Neural cell (in vitro differentiated cells): ENCODE measurements around the gene PRICKLE2.

Source experiments
- POLR2AphosphoS5 ChIP-seq: IDR thresholded peaks from 2 replicates; pipeline ENCODE4 v1.6.1; 2012
- RAD21 ChIP-seq: fragments of 450-650 bp; conservative IDR thresholded peaks from 2 replicates; pipeline ENCODE4 v1.6.1; 2014; ENCODE audit warnings: antibody characterized with exemption, mild to moderate bottlenecking, moderate library complexity
- TF ChIP-seq, protein P1 (sequence below): fragments of 450-650 bp; IDR thresholded peaks from 2 replicates; pipeline ENCODE4 v1.5.1; 2014; ENCODE audit warnings: antibody characterized with exemption, mild to moderate bottlenecking, moderate library complexity; ENCODE audit not compliant: poor library complexity, severe bottlenecking

DNA sequence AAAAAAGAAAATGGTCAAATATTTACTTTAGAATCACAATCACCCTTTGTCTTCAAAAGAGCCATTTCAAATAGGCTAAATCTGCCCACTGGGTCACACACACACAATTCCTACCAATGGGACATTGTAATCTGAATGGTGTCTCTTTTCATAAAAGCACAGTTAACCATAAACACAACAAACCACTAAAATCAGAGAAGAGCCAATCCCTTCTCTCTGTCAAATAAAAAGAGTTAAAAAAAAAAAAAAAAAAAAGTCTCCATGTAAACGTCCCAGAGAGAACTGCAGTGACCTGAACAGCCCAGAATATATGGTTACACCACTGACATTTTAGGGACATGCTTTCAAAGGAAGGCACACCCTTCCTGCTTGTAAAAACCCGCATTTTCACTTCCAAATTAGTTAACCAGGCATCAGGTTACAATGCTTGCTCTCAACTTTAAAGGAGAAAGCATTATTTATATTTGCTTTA is 63.7 kb downstream of the PRICKLE2 start:
- TF ChIP-seq, protein P1, sequence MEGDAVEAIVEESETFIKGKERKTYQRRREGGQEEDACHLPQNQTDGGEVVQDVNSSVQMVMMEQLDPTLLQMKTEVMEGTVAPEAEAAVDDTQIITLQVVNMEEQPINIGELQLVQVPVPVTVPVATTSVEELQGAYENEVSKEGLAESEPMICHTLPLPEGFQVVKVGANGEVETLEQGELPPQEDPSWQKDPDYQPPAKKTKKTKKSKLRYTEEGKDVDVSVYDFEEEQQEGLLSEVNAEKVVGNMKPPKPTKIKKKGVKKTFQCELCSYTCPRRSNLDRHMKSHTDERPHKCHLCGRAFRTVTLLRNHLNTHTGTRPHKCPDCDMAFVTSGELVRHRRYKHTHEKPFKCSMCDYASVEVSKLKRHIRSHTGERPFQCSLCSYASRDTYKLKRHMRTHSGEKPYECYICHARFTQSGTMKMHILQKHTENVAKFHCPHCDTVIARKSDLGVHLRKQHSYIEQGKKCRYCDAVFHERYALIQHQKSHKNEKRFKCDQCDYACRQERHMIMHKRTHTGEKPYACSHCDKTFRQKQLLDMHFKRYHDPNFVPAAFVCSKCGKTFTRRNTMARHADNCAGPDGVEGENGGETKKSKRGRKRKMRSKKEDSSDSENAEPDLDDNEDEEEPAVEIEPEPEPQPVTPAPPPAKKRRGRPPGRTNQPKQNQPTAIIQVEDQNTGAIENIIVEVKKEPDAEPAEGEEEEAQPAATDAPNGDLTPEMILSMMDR = no peak
- TF ChIP-seq POLR2AphosphoS5 (no peak), RAD21 (no peak)
